ENCODE results near the gene C1orf52. TPM values are rescaled to one million over a fixed set of nuclear protein-coding genes. Genes with fewer than 3 reads are reported as not detected.

Gene C1orf52
- total and polyA plus RNA-seq, 9 of the 15 experiments (the other 6 are each of a cell fraction or from before 2014, with no cell fraction given) = 17.0 to 38.5 (median 33.0) TPM

DNA sequence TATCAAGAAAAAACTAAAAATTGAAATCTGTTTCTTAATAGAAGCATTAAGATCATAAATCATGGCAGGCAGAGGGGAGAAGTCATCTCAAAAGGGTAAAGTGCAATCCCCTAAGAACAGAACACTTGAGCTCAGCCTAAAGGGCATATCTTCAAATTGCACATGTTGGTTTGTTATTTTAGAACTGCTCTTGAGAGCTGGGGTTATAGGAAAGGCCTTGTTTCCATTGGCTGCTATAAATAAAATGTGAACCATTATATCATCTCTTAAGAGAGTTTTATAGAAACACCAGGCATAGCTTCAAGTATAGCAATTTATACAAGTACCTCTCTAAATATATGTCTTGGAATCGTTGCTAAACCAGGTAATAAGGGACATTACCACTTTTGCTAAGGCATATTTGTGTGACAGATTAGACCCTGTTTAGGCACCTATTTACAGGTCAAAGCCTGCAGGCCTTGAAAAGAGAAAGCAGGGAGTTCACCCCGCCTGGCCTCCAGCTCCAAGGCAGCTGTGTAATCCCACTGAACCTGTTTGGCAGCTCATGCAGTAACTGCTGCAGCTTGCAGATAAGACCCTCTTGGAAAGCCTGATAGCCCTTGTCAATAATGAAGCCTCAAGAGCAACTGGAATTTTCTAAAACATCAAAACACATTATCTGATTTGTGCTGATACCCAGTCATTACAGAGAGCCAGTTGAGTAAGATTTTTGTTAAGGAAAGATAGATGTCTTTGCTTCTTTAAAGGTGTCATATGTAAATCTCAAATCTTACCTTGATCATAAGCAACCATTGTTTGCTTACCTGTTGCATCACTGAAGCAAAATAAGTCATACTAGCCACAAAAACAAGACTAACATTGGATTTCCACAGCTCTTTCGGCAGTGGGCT, 34.5 kb downstream of the C1orf52 start (continued):
- TF ChIP-seq, protein P1, sequence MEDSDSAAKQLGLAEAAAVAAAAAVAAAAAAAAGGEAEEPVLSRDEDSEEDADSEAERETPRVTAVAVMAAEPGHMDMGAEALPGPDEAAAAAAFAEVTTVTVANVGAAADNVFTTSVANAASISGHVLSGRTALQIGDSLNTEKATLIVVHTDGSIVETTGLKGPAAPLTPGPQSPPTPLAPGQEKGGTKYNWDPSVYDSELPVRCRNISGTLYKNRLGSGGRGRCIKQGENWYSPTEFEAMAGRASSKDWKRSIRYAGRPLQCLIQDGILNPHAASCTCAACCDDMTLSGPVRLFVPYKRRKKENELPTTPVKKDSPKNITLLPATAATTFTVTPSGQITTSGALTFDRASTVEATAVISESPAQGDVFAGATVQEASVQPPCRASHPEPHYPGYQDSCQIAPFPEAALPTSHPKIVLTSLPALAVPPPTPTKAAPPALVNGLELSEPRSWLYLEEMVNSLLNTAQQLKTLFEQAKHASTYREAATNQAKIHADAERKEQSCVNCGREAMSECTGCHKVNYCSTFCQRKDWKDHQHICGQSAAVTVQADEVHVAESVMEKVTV (CRISPR knock-in tag; IDR thresholded peaks at IDR 0.05) = 0 out of 2 replicates have a peak, but pooled peaks have one; percentile 13
- TF ChIP-seq ZNF79 (CRISPR knock-in tag; IDR thresholded peaks at IDR 0.05; ENCODE audit: low read depth) (no peak), ZC3H11A (IDR thresholded peaks at IDR 0.05; ENCODE audit: low read depth, low read length) (no peak), RBM34 (IDR thresholded peaks at IDR 0.05; ENCODE audit: borderline replicate concordance, insufficient read depth, low read length) (no peak), CBFA2T3 (IDR thresholded peaks at IDR 0.05) (peak; percentile 99), ZBTB17 (CRISPR knock-in tag; IDR thresholded peaks at IDR 0.05) (no peak), POU5F1 (IDR thresholded peaks at IDR 0.05; ENCODE audit: borderline replicate concordance, low read depth, low read length, partially characterized antibody) (no peak), SAFB2 (IDR thresholded peaks at IDR 0.05; ENCODE audit: borderline replicate concordance, low read depth, low read length, severe bottlenecking) (no peak), CEBPG (CRISPR knock-in tag; IDR thresholded peaks at IDR 0.05) (peak; percentile 91), CEBPG (tag; conservative IDR thresholded peaks at IDR 0.05 in 1 of 2, IDR thresholded peaks at IDR 0.05 in 1 of 2) (peak; percentile 73 to 86), NFIX (CRISPR knock-in tag; IDR thresholded peaks at IDR 0.05; ENCODE audit: low read depth) (no peak), JUN (IDR thresholded peaks at IDR 0.05; ENCODE audit: borderline replicate concordance, low read depth, low read length) (no peak), JUN (CRISPR knock-in tag; IDR thresholded peaks at IDR 0.05; ENCODE audit: borderline replicate concordance) (no peak), RUNX1 (IDR thresholded peaks at IDR 0.05; ENCODE audit: low read depth) (no peak; the same call in 1 of the 2 replicates)
- TF ChIP-seq, protein P2, sequence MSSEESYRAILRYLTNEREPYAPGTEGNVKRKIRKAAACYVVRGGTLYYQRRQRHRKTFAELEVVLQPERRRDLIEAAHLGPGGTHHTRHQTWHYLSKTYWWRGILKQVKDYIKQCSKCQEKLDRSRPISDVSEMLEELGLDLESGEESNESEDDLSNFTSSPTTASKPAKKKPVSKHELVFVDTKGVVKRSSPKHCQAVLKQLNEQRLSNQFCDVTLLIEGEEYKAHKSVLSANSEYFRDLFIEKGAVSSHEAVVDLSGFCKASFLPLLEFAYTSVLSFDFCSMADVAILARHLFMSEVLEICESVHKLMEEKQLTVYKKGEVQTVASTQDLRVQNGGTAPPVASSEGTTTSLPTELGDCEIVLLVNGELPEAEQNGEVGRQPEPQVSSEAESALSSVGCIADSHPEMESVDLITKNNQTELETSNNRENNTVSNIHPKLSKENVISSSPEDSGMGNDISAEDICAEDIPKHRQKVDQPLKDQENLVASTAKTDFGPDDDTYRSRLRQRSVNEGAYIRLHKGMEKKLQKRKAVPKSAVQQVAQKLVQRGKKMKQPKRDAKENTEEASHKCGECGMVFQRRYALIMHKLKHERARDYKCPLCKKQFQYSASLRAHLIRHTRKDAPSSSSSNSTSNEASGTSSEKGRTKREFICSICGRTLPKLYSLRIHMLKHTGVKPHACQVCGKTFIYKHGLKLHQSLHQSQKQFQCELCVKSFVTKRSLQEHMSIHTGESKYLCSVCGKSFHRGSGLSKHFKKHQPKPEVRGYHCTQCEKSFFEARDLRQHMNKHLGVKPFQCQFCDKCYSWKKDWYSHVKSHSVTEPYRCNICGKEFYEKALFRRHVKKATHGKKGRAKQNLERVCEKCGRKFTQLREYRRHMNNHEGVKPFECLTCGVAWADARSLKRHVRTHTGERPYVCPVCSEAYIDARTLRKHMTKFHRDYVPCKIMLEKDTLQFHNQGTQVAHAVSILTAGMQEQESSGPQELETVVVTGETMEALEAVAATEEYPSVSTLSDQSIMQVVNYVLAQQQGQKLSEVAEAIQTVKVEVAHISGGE (CRISPR knock-in tag; IDR thresholded peaks at IDR 0.05) = peak in 1 of 3 experiments; percentile 74; a peak in 2 of 6 replicates
- TF ChIP-seq, protein P3, sequence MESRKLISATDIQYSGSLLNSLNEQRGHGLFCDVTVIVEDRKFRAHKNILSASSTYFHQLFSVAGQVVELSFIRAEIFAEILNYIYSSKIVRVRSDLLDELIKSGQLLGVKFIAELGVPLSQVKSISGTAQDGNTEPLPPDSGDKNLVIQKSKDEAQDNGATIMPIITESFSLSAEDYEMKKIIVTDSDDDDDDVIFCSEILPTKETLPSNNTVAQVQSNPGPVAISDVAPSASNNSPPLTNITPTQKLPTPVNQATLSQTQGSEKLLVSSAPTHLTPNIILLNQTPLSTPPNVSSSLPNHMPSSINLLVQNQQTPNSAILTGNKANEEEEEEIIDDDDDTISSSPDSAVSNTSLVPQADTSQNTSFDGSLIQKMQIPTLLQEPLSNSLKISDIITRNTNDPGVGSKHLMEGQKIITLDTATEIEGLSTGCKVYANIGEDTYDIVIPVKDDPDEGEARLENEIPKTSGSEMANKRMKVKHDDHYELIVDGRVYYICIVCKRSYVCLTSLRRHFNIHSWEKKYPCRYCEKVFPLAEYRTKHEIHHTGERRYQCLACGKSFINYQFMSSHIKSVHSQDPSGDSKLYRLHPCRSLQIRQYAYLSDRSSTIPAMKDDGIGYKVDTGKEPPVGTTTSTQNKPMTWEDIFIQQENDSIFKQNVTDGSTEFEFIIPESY (CRISPR knock-in tag; IDR thresholded peaks at IDR 0.05) = no peak
- TF ChIP-seq, protein P4, sequence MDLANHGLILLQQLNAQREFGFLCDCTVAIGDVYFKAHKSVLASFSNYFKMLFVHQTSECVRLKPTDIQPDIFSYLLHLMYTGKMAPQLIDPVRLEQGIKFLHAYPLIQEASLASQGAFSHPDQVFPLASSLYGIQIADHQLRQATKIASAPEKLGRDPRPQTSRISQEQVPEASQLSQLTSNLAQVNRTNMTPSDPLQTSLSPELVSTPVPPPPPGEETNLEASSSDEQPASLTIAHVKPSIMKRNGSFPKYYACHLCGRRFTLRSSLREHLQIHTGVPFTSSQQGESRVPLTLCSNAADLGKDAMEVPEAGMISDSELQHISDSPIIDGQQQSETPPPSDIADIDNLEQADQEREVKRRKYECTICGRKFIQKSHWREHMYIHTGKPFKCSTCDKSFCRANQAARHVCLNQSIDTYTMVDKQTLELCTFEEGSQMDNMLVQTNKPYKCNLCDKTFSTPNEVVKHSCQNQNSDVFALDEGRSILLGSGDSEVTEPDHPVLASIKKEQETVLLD (IDR thresholded peaks at IDR 0.05) = peak; percentile 65; the same call in 1 of the 2 replicates
